Smooth muscle cell (in vitro differentiated cells): ENCODE measurements around the gene MAGED4. TPM values are rescaled to one million over a fixed set of nuclear protein-coding genes. Genes with fewer than 3 reads are reported as not detected.

ENCODE experiments used
- DNase-seq: peaks from one replicate; lab custom pipeline; 2025; ENCODE audit not compliant: unreplicated experiment; lab: John Stamatoyannopoulos, UW
- H2AFZ ChIP-seq: fragments of 200-600 bp; sonication (generic); 2 replicates; pipeline ENCODE4 v1.6.0; 2016; ENCODE audit warnings: antibody characterized with exemption, low read depth, mild to moderate bottlenecking
- H3F3A ChIP-seq: fragments of 200-600 bp; sonication (generic); 2 replicates; pipeline ENCODE4 v1.6.0; 2017; ENCODE audit warnings: antibody characterized with exemption, low read depth
- H3K27ac ChIP-seq: fragments of 200-600 bp; sonication (generic); 2 replicates; pipeline ENCODE4 v1.5.1; 2016; ENCODE audit warnings: low read depth, mild to moderate bottlenecking
- H3K27me3 ChIP-seq: fragments of 200-600 bp; sonication (generic); 2 replicates; pipeline ENCODE4 v1.6.1; 2016; ENCODE audit warnings: low read depth, mild to moderate bottlenecking
- H3K36me3 ChIP-seq: fragments of 200-600 bp; sonication (generic); 2 replicates; pipeline ENCODE4 v1.5.1; 2016; ENCODE audit warnings: low read depth
- H3K4me1 ChIP-seq: fragments of 200-600 bp; sonication (generic); 2 replicates; pipeline ENCODE4 v1.5.1; 2016; ENCODE audit warnings: low read depth
- H3K4me2 ChIP-seq: fragments of 200-600 bp; sonication (generic); 2 replicates; pipeline ENCODE4 v1.6.0; 2016; ENCODE audit warnings: mild to moderate bottlenecking
- H3K4me3 ChIP-seq: fragments of 200-600 bp; sonication (generic); 2 replicates; pipeline ENCODE4 v1.5.1; 2016; ENCODE audit warnings: mild to moderate bottlenecking
- H3K79me2 ChIP-seq: fragments of 200-600 bp; sonication (generic); 2 replicates; pipeline ENCODE4 v1.6.0; 2016; ENCODE audit warnings: low read depth, mild to moderate bottlenecking
- H3K9ac ChIP-seq: fragments of 200-600 bp; sonication (generic); 2 replicates; pipeline ENCODE4 v1.6.0; 2016; ENCODE audit warnings: low read depth
- H3K9me3 ChIP-seq: fragments of 200-600 bp; sonication (generic); replicated peaks from 2 replicates; pipeline ENCODE4 v1.5.1; 2016; ENCODE audit warnings: low read depth
- H4K20me1 ChIP-seq: fragments of 200-600 bp; sonication (generic); 2 replicates; pipeline ENCODE4 v1.6.0; 2016; ENCODE audit warnings: low read depth
- WGBS: methylation state at CpG from one replicate; pipeline ENCODE4 v1.1.7; 2016; ENCODE audit warnings: low lambda C conversion rate; 5-methylcytosine and 5-hydroxymethylcytosine counted together
- polyA plus RNA-seq: library from polyadenylated mRNA; unstranded; fragments of >200 nt; fragmentation: Nextera tagmentation; extraction: Ambion mirVana; gene quantifications from 2 replicates; pipeline ENCODE4 v1.2.1, GENCODE V29; 2016
- small RNA-seq: library from RNA; depleted of rRNA; stranded (forward); fragments of <200 nt; gene quantifications from one replicate; pipeline ENCODE3, GENCODE V24; 2014
- total RNA-seq: library from RNA; depleted of rRNA; stranded (reverse); fragments of >200 nt; gene quantifications from 2 replicates; pipeline ENCODE4 v1.2.3, GENCODE V29; 2014
- TF ChIP-seq, protein P1 (sequence below): fragments of 200-600 bp; sonication (generic); IDR thresholded peaks from 2 replicates; pipeline ENCODE4 v1.5.1; 2017; ENCODE audit warnings: borderline replicate concordance, mild to moderate bottlenecking, antibody characterized with exemption; ENCODE audit not compliant: insufficient read depth, poor library complexity, severe bottlenecking

The MAGED4 gene
- total and polyA plus RNA-seq, 2 experiments from 2014 or later, result 88.1 to 106 TPM

- Histone ChIP-seq H3K4me1 (no peaks in the 10 kb centered on the region), H3K79me2 (no peaks in the 10 kb centered on the region), H3K27ac (no peak overlapping the region), H3K36me3 (no peaks in the 10 kb centered on the region), H3K4me3 (no peak overlapping the region), H3K27me3 (no peaks in the 10 kb centered on the region), H3K9me3 (no peaks in the 10 kb centered on the region), H3K4me2 (no peak overlapping the region), H2AFZ (no peak overlapping the region), H3K9ac (no peak overlapping the region), H3F3A (no peaks in the 10 kb centered on the region), H4K20me1 (no peaks in the 10 kb centered on the region)
- WGBS, result 78% methylated on average over 3 of the region's 3 CpGs
- DNase-seq, result no peak
- TF ChIP-seq, protein P1, sequence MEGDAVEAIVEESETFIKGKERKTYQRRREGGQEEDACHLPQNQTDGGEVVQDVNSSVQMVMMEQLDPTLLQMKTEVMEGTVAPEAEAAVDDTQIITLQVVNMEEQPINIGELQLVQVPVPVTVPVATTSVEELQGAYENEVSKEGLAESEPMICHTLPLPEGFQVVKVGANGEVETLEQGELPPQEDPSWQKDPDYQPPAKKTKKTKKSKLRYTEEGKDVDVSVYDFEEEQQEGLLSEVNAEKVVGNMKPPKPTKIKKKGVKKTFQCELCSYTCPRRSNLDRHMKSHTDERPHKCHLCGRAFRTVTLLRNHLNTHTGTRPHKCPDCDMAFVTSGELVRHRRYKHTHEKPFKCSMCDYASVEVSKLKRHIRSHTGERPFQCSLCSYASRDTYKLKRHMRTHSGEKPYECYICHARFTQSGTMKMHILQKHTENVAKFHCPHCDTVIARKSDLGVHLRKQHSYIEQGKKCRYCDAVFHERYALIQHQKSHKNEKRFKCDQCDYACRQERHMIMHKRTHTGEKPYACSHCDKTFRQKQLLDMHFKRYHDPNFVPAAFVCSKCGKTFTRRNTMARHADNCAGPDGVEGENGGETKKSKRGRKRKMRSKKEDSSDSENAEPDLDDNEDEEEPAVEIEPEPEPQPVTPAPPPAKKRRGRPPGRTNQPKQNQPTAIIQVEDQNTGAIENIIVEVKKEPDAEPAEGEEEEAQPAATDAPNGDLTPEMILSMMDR, result no peak
Observed at GRCh38 chrX:52216541-52216940, 31.9 kb downstream of the MAGED4 start.

DNA sequence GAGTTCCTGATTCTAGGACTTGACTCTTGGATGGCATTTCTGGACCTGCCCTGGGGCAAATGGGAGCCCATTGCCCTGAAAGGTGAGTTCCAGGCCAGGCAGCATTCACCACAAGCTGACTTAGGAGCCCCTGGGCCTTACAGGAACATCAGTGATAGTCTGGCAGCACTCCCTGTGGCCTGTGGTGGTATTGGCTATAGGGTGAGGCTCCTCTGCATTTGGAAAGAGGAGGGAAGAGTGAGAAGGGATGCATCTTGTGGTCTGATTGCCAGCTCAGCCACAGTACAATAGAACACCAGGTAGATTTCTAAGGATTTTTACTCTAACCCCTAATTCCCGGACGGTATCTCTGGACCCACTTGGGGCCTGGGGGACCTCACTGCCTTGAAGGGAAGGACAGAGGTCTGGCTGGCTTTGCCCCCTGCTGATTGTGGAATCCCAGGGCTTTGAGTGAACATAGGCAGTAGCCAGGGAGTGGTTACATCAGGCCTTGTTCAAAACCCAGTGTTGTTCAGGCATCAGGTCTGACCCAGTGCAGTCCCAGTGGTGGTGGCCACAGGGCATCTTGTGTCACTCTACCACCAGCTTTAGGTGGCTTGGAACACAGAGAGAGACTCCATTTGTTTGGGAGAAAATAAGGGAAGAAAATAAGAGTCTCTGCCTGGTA is 32.9 kb downstream of the MAGED4 start:
- no peaks in the 10 kb centered on the region for H3K27me3 ChIP-seq
- H3K79me2 ChIP-seq, result no peaks in the 10 kb centered on the region
- 84% methylated on average over 2 of the region's 2 CpGs for WGBS
- H3K27ac ChIP-seq, result no peak overlapping the region
- H3K4me1 ChIP-seq, result no peaks in the 10 kb centered on the region
- no peak overlapping the region for H3K9ac ChIP-seq
- no peaks in the 10 kb centered on the region for H4K20me1 ChIP-seq
- no peaks in the 10 kb centered on the region for H3F3A ChIP-seq
- H3K36me3 ChIP-seq, result no peaks in the 10 kb centered on the region
- no peak overlapping the region for H3K4me3 ChIP-seq
- no peak overlapping the region for H3K4me2 ChIP-seq
- no peak overlapping the region for H2AFZ ChIP-seq
- TF ChIP-seq, protein P1, result no peak
- DNase-seq, result no peak
- no peaks in the 10 kb centered on the region for H3K9me3 ChIP-seq

GRCh38 chrX:52220936-52221335 is 36.2 kb downstream of the MAGED4 start:
- no peaks in the 10 kb centered on the region for H3K4me1 ChIP-seq
- no peaks in the 10 kb centered on the region for H3K79me2 ChIP-seq
- TF ChIP-seq, protein P1, result no peak
- H3K9ac ChIP-seq, result no peak overlapping the region
- H3K4me3 ChIP-seq, result no peak overlapping the region
- H3K27ac ChIP-seq, result no peak overlapping the region
- H3K9me3 ChIP-seq, result no peaks in the 10 kb centered on the region
- no peaks in the 10 kb centered on the region for H3K36me3 ChIP-seq
- no peaks in the 10 kb centered on the region for H3F3A ChIP-seq
- no peaks in the 10 kb centered on the region for H3K27me3 ChIP-seq
- H2AFZ ChIP-seq, result no peak overlapping the region
- H4K20me1 ChIP-seq, result no peaks in the 10 kb centered on the region
- no peak for DNase-seq
- no peak overlapping the region for H3K4me2 ChIP-seq

Small RNAs within 50 kb of the gene (small RNA-seq; reads per million reads assigned to genes)
- not detected for gene SNORA11D

Other genes starting within 250 kb of the MAGED4 start
- 15.3 and 69.7 TPM in 2 replicates for gene MAGED4B, start 115.7 kb upstream of the MAGED4 start, total RNA-seq
- 281 and 309 TPM in 2 replicates for gene MAGED4B, start 115.7 kb upstream of the MAGED4 start, polyA plus RNA-seq
- 0.36 and 10.3 TPM in 2 replicates for gene XAGE2, start 184.1 kb downstream of the MAGED4 start, total RNA-seq
- 1.1 and 5.0 TPM in 2 replicates for gene XAGE2, start 184.1 kb downstream of the MAGED4 start, polyA plus RNA-seq